Activated CD8-positive, alpha-beta memory T cell treated with anti-CD3 and anti-CD28 coated beads for 1 hour (primary cell): ENCODE measurements around the gene FAM177B.

Experiments
- DNase-seq, 2 donors: peaks; one replicate each; pipeline ENCODE4 v3.0.0-alpha.2; 2020; ENCODE audit warnings: low read depth in 1 of 2; ENCODE audit errors: extremely low read depth in 1 of 2

The FAM177B gene

GRCh38 chr1:222784916-222785315 lies 47.9 kb downstream of the FAM177B start:
- no peak for DNase-seq

- DNase-seq, result no peak
These were observed 48.5 kb downstream of the FAM177B start for GRCh38 chr1:222785529-222785928.

DNA sequence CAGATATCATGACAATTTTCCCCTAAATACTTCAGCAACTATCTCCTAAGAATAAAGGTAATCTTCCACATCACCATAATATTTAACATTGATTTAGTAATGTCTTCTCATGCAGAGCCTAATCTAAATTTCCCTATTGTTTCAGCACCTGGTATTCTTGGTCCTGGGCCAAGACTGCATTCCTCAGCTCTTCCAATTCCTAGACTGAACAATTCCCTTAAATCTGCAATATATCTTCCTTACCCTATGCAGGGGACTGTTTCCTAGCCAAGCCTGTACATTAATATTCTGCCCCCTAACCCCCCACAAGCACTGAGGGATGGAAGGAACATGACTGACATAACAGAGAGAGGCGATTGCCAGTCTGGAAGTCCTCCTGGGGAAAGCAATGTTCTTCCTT lies 49.1 kb downstream of the FAM177B start:
- DNase-seq, result no peak

GRCh38 chr1:222787729-222788128 lies 50.7 kb downstream of the FAM177B start:
- no peak for DNase-seq

DNA sequence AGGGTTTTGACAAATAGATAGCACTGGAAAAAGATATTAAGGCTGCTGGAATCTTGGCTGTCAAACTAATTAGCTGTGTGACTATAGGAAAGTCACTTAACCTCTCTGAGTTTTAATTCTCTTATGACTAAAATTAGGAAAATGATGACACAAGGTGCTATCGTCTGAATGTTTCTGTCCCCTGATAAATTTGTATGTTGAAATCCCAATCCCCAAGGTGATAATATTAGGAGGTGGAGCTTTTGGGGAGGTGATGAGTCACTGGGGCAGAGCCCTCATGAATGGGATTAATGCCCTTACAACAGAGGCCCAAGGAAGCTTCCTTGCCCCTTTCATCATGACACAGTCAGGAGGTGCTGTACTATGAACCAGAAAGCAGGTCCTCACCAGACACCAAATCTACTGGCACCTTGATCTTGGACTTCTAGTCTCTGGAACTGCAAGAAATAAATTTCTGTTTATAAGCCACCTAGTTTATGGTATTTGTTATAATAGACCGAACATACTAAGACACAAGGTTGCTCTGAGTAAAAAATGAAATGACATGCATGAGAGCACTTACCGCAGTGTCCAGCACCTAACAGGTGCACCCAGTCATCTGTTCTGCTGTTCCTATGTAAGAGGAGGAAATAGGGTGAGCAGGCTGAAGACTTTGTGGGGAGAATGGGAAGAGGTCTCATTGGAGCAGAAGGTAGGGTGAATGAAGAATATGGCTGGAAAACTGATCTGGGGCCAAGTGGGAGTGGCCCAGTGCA lies 51.6 kb downstream of the FAM177B start:
- no peak for DNase-seq

- DNase-seq, result no peak
These were observed 53.1 kb downstream of the FAM177B start for GRCh38 chr1:222790115-222790514.

DNA sequence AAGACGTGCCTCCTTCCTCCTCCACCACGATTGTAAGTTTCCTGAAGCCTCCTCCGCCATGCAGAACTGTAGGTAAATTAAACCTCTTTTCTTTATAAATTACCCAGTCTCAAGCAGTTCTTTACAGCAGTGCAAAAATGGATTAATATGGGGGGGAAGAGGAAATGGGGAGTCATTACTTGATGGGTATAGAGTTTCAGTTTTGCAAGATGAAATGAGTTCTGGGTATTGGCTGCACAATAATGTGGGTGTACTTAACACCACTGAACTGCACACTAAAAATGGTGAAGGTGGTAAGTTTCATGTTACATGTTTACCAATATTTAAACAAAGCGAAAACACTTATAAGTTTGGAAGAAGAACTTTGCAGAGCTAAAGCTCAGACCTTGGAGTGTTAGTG lies 53.5 kb downstream of the FAM177B start:
- no peak for DNase-seq

- no peak for DNase-seq
These were observed 54.2 kb downstream of the FAM177B start for GRCh38 chr1:222791006-222791710.

- no peak for DNase-seq
These were observed 55.7 kb downstream of the FAM177B start for GRCh38 chr1:222792744-222793143.

DNA sequence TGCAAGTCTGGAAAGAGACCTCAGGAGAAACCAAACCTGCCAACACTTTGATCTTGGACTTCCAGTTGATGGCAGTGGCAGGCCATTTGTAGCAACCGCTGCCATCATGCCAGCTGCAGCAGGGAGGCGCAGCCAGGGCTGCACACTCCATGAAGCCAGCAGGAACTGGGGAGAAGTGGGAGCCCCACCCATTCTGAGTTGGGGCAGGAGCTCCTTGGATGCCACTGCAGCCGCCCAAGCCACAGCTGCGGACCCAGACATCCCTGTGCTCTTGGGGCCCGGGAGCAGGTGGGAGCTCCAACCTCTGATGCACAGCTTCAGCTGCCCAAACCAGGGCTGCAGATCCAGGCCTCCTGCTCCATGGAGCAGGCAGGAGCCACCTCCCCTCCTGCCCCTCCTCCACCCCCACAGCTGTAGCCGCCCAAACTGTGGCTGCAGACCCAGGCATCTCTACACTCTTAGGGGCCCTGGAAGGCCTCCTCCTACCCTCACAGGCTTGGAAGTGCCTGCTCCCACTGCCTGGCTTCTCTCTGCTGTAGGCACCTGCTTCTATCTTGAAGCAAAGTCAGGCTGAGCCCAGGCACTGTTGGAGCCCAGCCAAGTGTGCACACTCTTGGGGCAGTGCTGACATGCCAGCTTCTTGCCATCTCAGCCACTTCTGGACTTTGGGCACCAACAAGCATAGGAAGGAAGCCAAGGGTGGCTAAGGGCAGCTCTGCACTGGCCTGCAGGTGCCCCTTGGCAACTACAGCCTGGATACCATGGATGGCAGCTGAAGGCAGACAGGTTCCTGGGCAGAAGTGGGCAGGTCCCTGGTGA lies 57.9 kb downstream of the FAM177B start:
- no peak for DNase-seq

- DNase-seq, result no peak
These were observed 61.1 kb downstream of the FAM177B start for GRCh38 chr1:222798116-222798515.

DNA sequence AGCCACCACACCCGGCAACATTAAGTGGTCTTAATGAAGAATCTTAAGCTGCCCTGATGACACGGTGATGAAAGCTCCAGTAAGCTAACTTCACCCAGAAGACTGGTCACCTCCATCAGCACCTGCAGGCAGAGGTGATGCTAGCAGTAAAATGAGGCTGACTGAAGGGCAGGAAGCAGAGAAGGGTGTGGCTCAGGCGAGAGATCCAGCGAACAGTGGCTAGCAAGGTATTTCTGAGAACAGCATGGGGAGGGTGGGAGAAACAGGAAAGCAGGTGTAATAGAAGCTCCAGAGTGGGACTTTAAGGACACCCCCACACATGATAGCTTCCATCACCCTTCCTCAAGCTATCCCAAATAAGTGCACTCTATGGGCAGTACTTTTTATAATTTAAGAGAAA lies 62.0 kb downstream of the FAM177B start:
- no peak for DNase-seq
